Thoracic aorta (tissue), 2 donors: ENCODE measurements around the gene PDE7B. TPM values are rescaled to one million over a fixed set of nuclear protein-coding genes. Genes with fewer than 3 reads are reported as not detected.

Source experiments
- ATAC-seq: fragments of 150-250 bp; one replicate; pipeline ENCODE4 v1.8.0; 2017; ENCODE audit warnings: low read depth; ENCODE audit not compliant: insufficient number of reproducible peaks, low FRiP score
- DNase-seq: peaks from one replicate; pipeline ENCODE4 v3.0.0-alpha.2; 2020; ENCODE audit warnings: low spot score
- H3K27ac ChIP-seq, 2 donors: fragments of 200-600 bp; sonication (generic); 1 replicate in 1 of 2; 2 replicates in 1 of 2; pipeline ENCODE4 v1.5.1; 2016; ENCODE audit warnings: mild to moderate bottlenecking in 2 of 2, moderate library complexity in 2 of 2
- H3K27me3 ChIP-seq: fragments of 200-600 bp; sonication (generic); replicated peaks from 2 replicates; pipeline ENCODE4 v1.6.0; 2016; ENCODE audit warnings: mild to moderate bottlenecking; ENCODE audit not compliant: insufficient read depth
- H3K36me3 ChIP-seq: fragments of 200-600 bp; sonication (generic); one replicate; pipeline ENCODE4 v1.5.1; 2016
- H3K4me1 ChIP-seq, 2 donors: fragments of 200-600 bp; sonication (generic); 1 replicate in 1 of 2; 2 replicates in 1 of 2; pipeline versions ENCODE4 v1.5.1 to v1.6.0; 2016; ENCODE audit warnings: low read depth in 2 of 2, mild to moderate bottlenecking in 1 of 2; ENCODE audit not compliant: control insufficient read depth in 1 of 2
- H3K4me3 ChIP-seq: fragments of 200-600 bp; sonication (generic); 2 replicates; pipeline ENCODE4 v1.5.1; 2016; ENCODE audit warnings: mild to moderate bottlenecking
- H3K9me3 ChIP-seq: fragments of 200-600 bp; sonication (generic); 2 replicates; pipeline ENCODE4 v1.5.1; 2016
- total RNA-seq, 2 donors: library from RNA; depleted of rRNA; stranded (reverse); fragments of >200 nt; gene quantifications; one replicate each; pipeline versions ENCODE4 v1.1.0 to v1.2.3, GENCODE V29; 2016
- TF ChIP-seq, protein P1 (sequence below): fragments of 200-600 bp; sonication (generic); IDR thresholded peaks from one replicate; pipeline ENCODE4 v1.5.1; 2019; ENCODE audit warnings: antibody characterized with exemption

Gene PDE7B
- total RNA-seq, 2 donors from 2014 or later: 2.6 to 13.2 TPM

- no peak for DNase-seq
- Histone ChIP-seq H3K9me3 (no peaks in the 10 kb centered on the region), H3K4me3 (no peak overlapping the region), H3K4me1 (peaks cover 0 to 2% of the 10 kb centered on the region in 2 donors), H3K36me3 (no peaks in the 10 kb centered on the region), H3K27ac (no peak overlapping the region), H3K27me3 (no peaks in the 10 kb centered on the region)
- TF ChIP-seq, protein P1, sequence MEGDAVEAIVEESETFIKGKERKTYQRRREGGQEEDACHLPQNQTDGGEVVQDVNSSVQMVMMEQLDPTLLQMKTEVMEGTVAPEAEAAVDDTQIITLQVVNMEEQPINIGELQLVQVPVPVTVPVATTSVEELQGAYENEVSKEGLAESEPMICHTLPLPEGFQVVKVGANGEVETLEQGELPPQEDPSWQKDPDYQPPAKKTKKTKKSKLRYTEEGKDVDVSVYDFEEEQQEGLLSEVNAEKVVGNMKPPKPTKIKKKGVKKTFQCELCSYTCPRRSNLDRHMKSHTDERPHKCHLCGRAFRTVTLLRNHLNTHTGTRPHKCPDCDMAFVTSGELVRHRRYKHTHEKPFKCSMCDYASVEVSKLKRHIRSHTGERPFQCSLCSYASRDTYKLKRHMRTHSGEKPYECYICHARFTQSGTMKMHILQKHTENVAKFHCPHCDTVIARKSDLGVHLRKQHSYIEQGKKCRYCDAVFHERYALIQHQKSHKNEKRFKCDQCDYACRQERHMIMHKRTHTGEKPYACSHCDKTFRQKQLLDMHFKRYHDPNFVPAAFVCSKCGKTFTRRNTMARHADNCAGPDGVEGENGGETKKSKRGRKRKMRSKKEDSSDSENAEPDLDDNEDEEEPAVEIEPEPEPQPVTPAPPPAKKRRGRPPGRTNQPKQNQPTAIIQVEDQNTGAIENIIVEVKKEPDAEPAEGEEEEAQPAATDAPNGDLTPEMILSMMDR: no peak
- ATAC-seq: no peak
Measured at GRCh38 chr6:135830452-135830881, 21.0 kb upstream of the PDE7B start.

DNA sequence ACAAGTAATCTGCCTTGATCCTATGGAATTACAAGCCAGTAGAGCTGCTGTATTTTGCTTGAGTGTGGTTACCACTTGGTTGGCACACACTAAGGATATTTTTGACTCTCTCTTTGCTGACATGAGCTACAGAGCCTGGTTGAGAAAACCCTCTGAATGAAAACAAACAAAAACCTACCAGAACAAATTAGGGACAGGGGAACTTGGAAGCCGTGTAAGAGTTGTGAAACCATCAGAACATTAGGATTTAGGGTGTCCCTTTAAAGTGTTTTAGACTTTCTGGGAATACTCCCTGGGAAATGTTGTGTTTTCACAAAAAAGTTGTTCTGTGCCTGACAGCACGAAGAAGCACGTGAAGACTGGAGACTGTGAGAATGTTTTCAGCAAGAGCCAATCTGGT lies 20.5 kb upstream of the PDE7B start:
- no peak overlapping the region for H3K4me3 ChIP-seq

GRCh38 chr6:135832166-135832565 lies 19.3 kb upstream of the PDE7B start:
- Histone ChIP-seq H3K4me3 (no peak overlapping the region), H3K9me3 (no peaks in the 10 kb centered on the region), H3K27ac (no peak overlapping the region), H3K36me3 (no peaks in the 10 kb centered on the region), H3K4me1 (peaks cover 0 to 2% of the 10 kb centered on the region in 2 donors), H3K27me3 (no peaks in the 10 kb centered on the region)
- TF ChIP-seq, protein P1: no peak
- DNase-seq (no peak), ATAC-seq (no peak)

More for the DNA sequence above, 20.5 kb upstream of the PDE7B start:
- H3K27ac ChIP-seq: no peak overlapping the region
- no peaks in the 10 kb centered on the region for H3K36me3 ChIP-seq
- no peaks in the 10 kb centered on the region for H3K9me3 ChIP-seq
- no peak for ATAC-seq
- no peaks in the 10 kb centered on the region for H3K27me3 ChIP-seq
- TF ChIP-seq, protein P1: no peak
- H3K4me1 ChIP-seq: peaks cover 0 to 2% of the 10 kb centered on the region in 2 donors
- DNase-seq: no peak

GRCh38 chr6:135833771-135834170 lies 17.7 kb upstream of the PDE7B start:
- H3K4me3 ChIP-seq: no peak overlapping the region
- H3K27ac ChIP-seq: no peak overlapping the region
- TF ChIP-seq, protein P1: no peak
- ATAC-seq: no peak
- DNase-seq: no peak
- H3K27me3 ChIP-seq: no peaks in the 10 kb centered on the region
- H3K36me3 ChIP-seq: no peaks in the 10 kb centered on the region
- H3K4me1 ChIP-seq: peaks cover 0 to 2% of the 10 kb centered on the region in 2 donors
- no peaks in the 10 kb centered on the region for H3K9me3 ChIP-seq

DNA sequence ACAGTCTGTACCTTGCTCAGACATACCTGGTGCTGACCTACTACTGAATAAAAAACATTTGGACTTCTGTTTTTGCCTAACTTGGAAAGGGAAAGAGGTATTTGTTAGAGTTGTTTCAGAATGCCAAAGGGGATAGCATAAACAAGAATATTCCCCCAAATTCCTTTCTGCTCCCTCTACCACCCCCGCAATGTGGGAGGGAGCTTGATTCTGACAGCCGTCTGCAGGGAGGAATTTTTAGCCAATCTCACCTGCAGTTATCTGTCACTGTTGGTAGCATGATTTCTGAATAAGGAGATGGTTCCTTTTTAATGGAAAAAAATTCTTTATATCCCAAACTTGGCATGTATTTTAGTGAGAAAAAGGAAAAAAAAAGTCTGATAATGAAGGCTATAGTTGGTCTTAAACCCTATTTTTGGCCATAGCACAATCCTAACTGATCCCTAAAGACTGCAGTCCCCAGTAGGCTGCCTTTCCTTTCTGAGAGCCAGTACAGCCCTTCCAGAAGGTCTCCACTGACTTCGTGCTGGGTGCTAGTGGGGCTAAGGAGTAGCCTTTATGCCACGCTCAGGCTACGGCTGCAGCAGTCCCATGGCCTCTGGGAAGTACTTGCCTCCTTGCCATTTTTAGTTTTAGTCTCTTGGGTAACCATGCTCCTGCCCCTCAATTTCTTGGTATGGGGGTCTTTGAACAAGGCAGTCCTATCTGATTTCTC lies 13.6 kb upstream of the PDE7B start:
- TF ChIP-seq, protein P1: no peak
- H3K27ac ChIP-seq: no peak overlapping the region

More for the DNA sequence above, 13.6 kb upstream of the PDE7B start:
- no peaks in the 10 kb centered on the region for H3K9me3 ChIP-seq
- H3K36me3 ChIP-seq: no peaks in the 10 kb centered on the region
- DNase-seq: no peak
- no peak for ATAC-seq
- no peak overlapping the region for H3K4me3 ChIP-seq
- H3K27me3 ChIP-seq: no peaks in the 10 kb centered on the region
- no peaks in the 10 kb centered on the region for H3K4me1 ChIP-seq
